Measurements from ENCODE around the gene FBXW12.

FBXW12 gene

GRCh38 chr3:48441940-48442339 lies 69.9 kb downstream of the FBXW12 start:
- H3K27ac ChIP-seq (ENCODE audit: low read depth in 2 of 2, low read length in 2 of 2) = no peak overlapping the region
- H3K4me3 ChIP-seq (ENCODE audit: low read length in 2 of 2) = no peak overlapping the region
- H3K36me3 ChIP-seq (ENCODE audit: control insufficient read depth in 2 of 2, insufficient read depth in 2 of 2, low read length in 2 of 2) = peaks cover 5 to 19% of the 10 kb centered on the region in 2 donors
- H3K27me3 ChIP-seq (ENCODE audit: control insufficient read depth in 2 of 2, insufficient read depth in 2 of 2, low read length in 2 of 2) = no peaks in the 10 kb centered on the region
- peaks cover 19 to 21% of the 10 kb centered on the region in 2 donors for H3K4me1 ChIP-seq (ENCODE audit: control insufficient read depth in 2 of 2, insufficient read depth in 2 of 2, low read length in 2 of 2)
- H3K9me3 ChIP-seq (ENCODE audit: control insufficient read depth in 2 of 2, low read length in 2 of 2) = no peaks in the 10 kb centered on the region
- H3K9ac ChIP-seq (ENCODE audit: low read depth in 1 of 2, low read length in 2 of 2) = no peak overlapping the region

Data from mucosa of rectum (tissue), 2 donors.